COR-L47 (cell line): Measurements from ENCODE around the gene ACKR3.

ENCODE experiments used
- DNase-seq: peaks from one replicate; lab custom pipeline; 2025; lab: John Stamatoyannopoulos, UW

Gene ACKR3

GRCh38 chr2:236570081-236570868 is 650 bp downstream of the ACKR3 start:
- DNase-seq = no peak

GRCh38 chr2:236571145-236571544 is 1.5 kb downstream of the ACKR3 start:
- DNase-seq = no peak

GRCh38 chr2:236572482-236572881 is 2.9 kb downstream of the ACKR3 start:
- no peak for DNase-seq

- DNase-seq = no peak
Observed at GRCh38 chr2:236573066-236573929, 3.7 kb downstream of the ACKR3 start.

- no peak for DNase-seq
Observed at GRCh38 chr2:236574000-236574399, 4.4 kb downstream of the ACKR3 start.

GRCh38 chr2:236574424-236575145 is 5.0 kb downstream of the ACKR3 start:
- DNase-seq = no peak

GRCh38 chr2:236575510-236575909 is 5.9 kb downstream of the ACKR3 start:
- no peak for DNase-seq

GRCh38 chr2:236576087-236576486 is 6.5 kb downstream of the ACKR3 start:
- no peak for DNase-seq

- no peak for DNase-seq
Observed at GRCh38 chr2:236576953-236577352, 7.3 kb downstream of the ACKR3 start.

GRCh38 chr2:236577481-236578410 is 8.1 kb downstream of the ACKR3 start:
- DNase-seq = no peak

GRCh38 chr2:236578411-236578846 is 8.8 kb downstream of the ACKR3 start:
- no peak for DNase-seq

- no peak for DNase-seq
Observed at GRCh38 chr2:236579048-236579745, 9.6 kb downstream of the ACKR3 start.

GRCh38 chr2:236579746-236580315 is 10.2 kb downstream of the ACKR3 start:
- DNase-seq = no peak

GRCh38 chr2:236580746-236581355 is 11.2 kb downstream of the ACKR3 start:
- DNase-seq = no peak

GRCh38 chr2:236581546-236581945 is 11.9 kb downstream of the ACKR3 start:
- DNase-seq = no peak

GRCh38 chr2:236582968-236583367 is 13.3 kb downstream of the ACKR3 start:
- DNase-seq = no peak

GRCh38 chr2:236583621-236584203 is 14.1 kb downstream of the ACKR3 start:
- DNase-seq = no peak

- DNase-seq = no peak
Observed at GRCh38 chr2:236584521-236585384, 15.1 kb downstream of the ACKR3 start.

- DNase-seq = no peak
Observed at GRCh38 chr2:236585966-236586365, 16.3 kb downstream of the ACKR3 start.
